ENCODE results near the gene JADE3.

Gene JADE3

GRCh38 chrX:47047989-47048388 is 135.8 kb downstream of the JADE3 start:
- DNase-seq: no peak

DNA sequence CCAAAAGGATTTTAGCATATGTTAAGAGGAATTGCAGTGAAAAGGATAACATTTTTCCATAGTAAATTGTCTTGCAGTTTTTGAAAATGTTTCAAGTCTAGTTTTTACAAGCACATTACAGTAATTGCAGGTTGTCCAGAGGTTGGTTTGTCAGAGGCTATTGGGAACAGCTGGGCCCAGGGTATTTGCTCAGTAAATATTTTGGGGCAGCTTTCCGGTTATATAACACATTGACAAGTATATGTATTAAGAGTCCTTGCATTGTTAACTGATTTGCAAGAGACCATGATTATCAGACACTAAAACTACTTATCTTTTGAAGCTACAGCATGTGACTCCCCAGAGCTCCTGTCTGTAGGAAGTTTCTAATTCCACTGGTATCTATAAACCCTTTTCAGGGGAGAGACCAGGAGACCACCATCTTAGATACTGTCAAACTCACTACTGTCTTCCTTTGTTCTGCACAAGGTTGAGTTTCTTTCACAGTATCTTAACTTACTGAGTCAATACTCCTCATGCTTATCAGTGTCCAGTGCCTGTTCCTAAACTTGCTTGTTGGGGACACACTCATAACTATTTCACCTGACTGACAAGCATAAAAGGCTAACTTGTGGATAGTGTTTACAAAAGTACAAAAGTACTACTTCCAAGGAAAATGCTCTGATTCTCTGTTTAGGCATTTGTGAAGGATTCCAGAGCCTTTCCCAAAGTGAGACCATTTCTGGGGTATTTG is 147.1 kb downstream of the JADE3 start:
- DNase-seq: no peak

DNA sequence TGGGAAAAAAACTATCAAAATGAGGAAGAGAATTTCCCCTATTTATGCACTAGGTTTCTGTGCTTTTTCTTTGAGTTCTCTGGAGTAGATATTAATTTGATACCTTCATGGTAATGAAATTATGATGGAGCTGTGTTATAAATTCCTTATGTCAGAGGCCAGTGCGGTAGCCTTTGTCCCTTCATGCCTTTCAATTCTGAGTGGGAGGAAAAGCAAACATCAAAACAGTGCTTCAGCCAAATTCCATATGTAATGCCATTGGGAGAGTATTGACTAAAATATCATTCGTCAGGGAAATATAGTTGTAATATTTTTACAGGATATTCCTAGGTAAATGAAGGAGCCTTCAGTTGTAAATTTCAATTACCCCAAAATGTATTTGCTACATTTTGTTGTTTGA is 148.5 kb downstream of the JADE3 start:
- DNase-seq: no peak

- no peak for DNase-seq
These were observed 149.2 kb downstream of the JADE3 start for GRCh38 chrX:47061238-47061919.

GRCh38 chrX:47063179-47063578 is 151.0 kb downstream of the JADE3 start:
- no peak for DNase-seq

GRCh38 chrX:47068214-47068613 is 156.0 kb downstream of the JADE3 start:
- no peak for DNase-seq

GRCh38 chrX:47068720-47069119 is 156.5 kb downstream of the JADE3 start:
- DNase-seq: no peak

DNA sequence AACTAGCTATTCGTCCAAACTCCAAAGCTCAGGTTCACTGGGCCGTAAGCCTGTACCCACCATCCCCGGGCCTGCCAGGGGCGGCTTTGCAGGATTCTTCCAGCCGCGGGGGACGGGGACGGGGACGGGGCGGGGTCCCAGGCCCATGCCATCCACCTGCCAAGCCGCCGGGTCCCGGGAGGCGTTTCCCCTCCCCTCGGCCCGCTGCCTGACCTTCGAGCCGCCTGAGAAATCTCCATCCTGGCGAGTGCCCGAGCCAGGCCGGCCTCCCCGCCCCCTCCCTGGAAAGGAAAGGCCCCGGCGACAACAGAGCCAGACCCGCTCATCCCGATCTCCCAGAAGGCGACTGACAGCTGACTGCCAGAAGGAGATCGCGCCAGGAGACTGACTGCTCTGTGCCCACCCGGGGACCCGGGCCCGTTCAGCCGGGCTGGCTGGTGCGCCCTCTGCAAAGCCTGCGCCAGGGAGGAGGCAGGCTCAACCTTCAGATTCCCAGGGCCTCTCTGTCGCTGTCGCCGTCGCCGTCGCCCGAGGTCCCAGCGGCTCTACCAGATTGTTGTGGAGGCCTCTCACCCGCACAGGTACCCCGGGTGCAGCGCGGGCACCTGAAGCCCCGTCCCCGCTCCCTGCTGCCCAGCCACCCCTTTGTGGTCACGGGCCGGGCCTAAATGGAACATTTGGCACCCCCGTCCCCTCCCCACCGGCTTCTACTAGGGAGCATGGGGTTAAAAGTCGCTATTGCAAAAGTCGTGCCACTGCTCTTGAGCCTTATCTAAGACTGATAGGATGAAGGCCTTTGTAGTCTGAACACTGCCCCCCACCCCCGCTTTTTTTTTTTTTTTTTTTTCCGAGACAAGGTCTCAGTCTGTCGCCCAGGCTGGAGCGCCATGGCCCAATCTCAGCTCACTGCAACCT is 166.2 kb downstream of the JADE3 start, which contains the start of gene RGN:
TSS of gene RGN (plus strand) at position 315 of the 915 bp plus-strand sequence. CDS start 2,702 bp downstream, outside the sequence.
- no peak for DNase-seq

DNA sequence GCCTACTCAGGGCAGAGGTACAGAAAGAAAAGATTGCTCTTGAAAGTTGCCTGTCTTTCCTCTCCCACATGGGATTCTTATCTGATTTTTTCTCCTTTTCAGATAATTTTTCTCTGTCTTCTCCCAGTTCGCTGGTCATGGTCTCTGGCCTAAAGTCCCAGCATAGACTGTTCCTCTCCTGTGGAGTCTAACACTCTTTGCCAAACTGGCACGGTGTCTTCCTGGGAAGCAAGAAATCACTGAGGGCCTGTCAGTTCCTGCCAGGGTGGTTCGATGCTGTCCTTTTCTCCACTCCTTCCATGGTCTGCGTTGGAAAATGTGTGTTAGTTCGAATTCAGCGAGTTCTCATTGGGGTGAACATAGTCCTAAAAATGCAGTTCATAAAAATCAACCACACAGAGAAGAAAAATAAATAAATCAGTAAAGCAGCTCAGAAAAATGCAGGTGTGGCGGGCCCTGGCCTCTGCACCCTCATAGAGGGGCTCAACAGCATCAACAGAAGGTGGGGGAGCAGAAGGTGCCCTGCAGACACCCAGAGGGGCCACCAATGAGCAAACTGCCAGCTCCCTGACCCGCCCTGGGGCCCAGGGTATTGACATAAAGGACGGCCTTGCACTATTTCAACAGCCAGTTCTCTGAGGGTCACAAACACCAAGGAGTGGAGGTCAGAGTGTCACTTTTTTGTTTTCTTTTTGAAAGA is 168.1 kb downstream of the JADE3 start:
- DNase-seq: no peak

- no peak for DNase-seq
These were observed 168.7 kb downstream of the JADE3 start for GRCh38 chrX:47080915-47081236.

- DNase-seq: no peak
These were observed 179.0 kb downstream of the JADE3 start for GRCh38 chrX:47091149-47091775.

DNA sequence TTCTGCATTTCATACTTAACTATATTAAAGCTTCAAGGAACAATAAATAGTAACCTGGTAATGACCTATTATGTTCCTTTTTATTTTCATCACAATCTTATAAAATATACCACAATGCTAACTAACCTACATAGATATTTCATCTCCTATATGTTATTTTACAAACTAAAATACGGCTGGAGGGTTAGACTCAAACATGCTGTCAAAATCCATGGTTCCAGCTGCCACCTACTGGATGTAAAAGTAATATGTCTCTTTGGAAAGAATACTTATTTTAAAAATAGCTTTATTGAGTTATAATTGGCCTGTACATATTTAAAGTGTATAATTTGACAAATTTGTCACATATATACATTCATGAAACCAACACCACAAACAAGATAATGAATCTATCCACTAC is 181.0 kb downstream of the JADE3 start:
- DNase-seq: peak; percentile 15

DNA sequence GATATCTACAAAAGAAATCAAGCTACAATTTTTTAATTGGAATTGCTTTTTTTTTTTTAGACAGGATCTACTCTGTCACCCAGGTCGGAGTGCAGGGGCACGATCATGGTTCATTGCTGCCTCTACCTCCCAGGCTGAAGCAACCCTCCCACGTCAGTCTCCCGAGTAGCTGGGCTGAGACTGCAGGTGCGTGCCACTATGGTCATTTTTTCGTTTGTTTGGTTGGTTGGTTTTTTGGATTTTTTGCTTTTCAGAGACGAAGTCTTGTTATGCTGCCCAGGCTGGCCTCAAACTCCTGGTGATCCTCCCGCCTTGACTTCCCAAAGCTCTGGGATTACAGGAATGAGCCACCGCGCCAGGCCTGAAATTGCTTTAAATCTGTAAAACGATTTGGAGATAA is 181.6 kb downstream of the JADE3 start:
- no peak for DNase-seq

DNA sequence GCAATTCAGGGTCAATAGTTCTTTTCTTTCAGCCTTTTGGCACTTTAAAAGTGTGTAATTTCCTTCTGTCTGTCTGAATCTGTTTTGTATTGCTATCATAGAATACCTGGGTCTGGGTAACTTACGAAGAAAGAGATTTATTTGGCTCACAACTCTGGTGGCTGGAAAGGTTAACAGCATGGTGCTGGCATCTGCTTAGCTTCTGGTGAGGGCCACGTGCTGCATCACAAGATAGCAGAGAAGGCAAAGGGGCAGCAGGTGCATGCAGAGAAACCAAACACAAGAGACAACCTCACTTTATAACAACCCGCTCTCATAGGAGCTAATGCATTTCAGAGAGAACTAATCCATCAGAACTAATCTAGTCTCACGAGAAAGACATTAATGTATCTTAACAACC is 184.8 kb downstream of the JADE3 start:
- DNase-seq: no peak

GRCh38 chrX:47098338-47099094 is 186.3 kb downstream of the JADE3 start:
- DNase-seq: no peak

- no peak for DNase-seq
These were observed 189.0 kb downstream of the JADE3 start for GRCh38 chrX:47101206-47101605.

Measured in suppressor macrophage treated with lipopolysaccharide for 4 hours (primary cell).